CD14-positive monocyte (primary cell): ENCODE measurements around the gene OR51V1. TPM values are rescaled to one million over a fixed set of nuclear protein-coding genes. Genes with fewer than 3 reads are reported as not detected.

ENCODE experiments used
- DNase-seq, 3 donors: peaks; one replicate each; pipeline ENCODE4 v3.0.0-alpha.2; 2011 to 2022
- H2AFZ ChIP-seq: 2 replicates; pipeline ENCODE4 v1.6.0; 2012; ENCODE audit warnings: mild to moderate bottlenecking, low read depth, low read length, inconsistent platforms; ENCODE audit not compliant: insufficient read depth, poor library complexity, severe bottlenecking
- H3K27ac ChIP-seq, 2 donors: 1 replicate in 1 of 2; 2 replicates in 1 of 2; pipeline ENCODE4 v1.5.1; 2012 to 2013; ENCODE audit warnings: low read length in 2 of 2, control low read depth in 1 of 2, inconsistent platforms in 1 of 2, low read depth in 1 of 2, mild to moderate bottlenecking in 1 of 2
- H3K27me3 ChIP-seq, 2 donors: one replicate each; pipeline versions ENCODE4 v1.6.0 to v1.6.1; 2011 to 2013; ENCODE audit warnings: low read length in 2 of 2; ENCODE audit not compliant: control insufficient read depth in 2 of 2, insufficient read depth in 2 of 2
- H3K36me3 ChIP-seq, 2 donors: replicated peaks in 1 of 2; 1 replicate in 1 of 2; 2 replicates in 1 of 2; pipeline versions ENCODE4 v1.5.1 to v1.6.1; 2012 to 2013; ENCODE audit warnings: low read length in 2 of 2, control low read depth in 1 of 2, inconsistent platforms in 1 of 2, mild to moderate bottlenecking in 1 of 2; ENCODE audit not compliant: insufficient read depth in 2 of 2, control insufficient read depth in 1 of 2
- H3K4me1 ChIP-seq, 2 donors: 1 replicate in 1 of 2; 2 replicates in 1 of 2; pipeline versions ENCODE4 v1.5.1 to v1.6.1; 2012 to 2013; ENCODE audit warnings: low read length in 2 of 2, control low read depth in 1 of 2, inconsistent platforms in 1 of 2, mild to moderate bottlenecking in 1 of 2, moderate library complexity in 1 of 2; ENCODE audit not compliant: insufficient read depth in 2 of 2, control insufficient read depth in 1 of 2
- H3K4me2 ChIP-seq: replicated peaks from 2 replicates; pipeline ENCODE3; 2012; ENCODE audit warnings: low read length, moderate library complexity, mild to moderate bottlenecking; ENCODE audit not compliant: poor library complexity, severe bottlenecking; ENCODE audit errors: extremely low read depth
- H3K4me3 ChIP-seq, 3 experiments: fragments of 200-600 bp in 1 of 3; sonication (generic) in 1 of 3; replicated peaks in 1 of 3; 1 replicate in 2 of 3; 2 replicates in 1 of 3; pipeline ENCODE4 v1.5.1; 2011 to 2013; ENCODE audit warnings: low read length in 3 of 3, mild to moderate bottlenecking in 3 of 3, control low read depth in 2 of 3, low read depth in 2 of 3, inconsistent platforms in 1 of 3, moderate library complexity in 1 of 3
- H3K79me2 ChIP-seq: 2 replicates; pipeline ENCODE4 v1.6.0; 2012; ENCODE audit warnings: mild to moderate bottlenecking, control low read depth, inconsistent platforms, low read length, moderate library complexity; ENCODE audit not compliant: insufficient read depth
- H3K9ac ChIP-seq: 2 replicates; pipeline ENCODE4 v1.6.0; 2017; ENCODE audit warnings: low read length, mild to moderate bottlenecking; ENCODE audit not compliant: insufficient read depth, poor library complexity, severe bottlenecking
- H3K9me3 ChIP-seq, 2 donors: replicated peaks in 1 of 2; 1 replicate in 1 of 2; 2 replicates in 1 of 2; pipeline versions ENCODE4 v1.5.1 to v1.6.1; 2012 to 2013; ENCODE audit warnings: low read length in 2 of 2, control low read depth in 1 of 2; ENCODE audit not compliant: control insufficient read depth in 1 of 2, insufficient read depth in 1 of 2
- H4K20me1 ChIP-seq: 2 replicates; pipeline ENCODE4 v1.6.0; 2012; ENCODE audit warnings: mild to moderate bottlenecking, low read length, control low read depth, moderate library complexity; ENCODE audit not compliant: insufficient read depth
- H3K27ac Mint-ChIP-seq, 7 donors: one replicate each; pipeline ENCODE4 v1.8.0; 2020; ENCODE audit warnings: mild to moderate bottlenecking in 7 of 7, mixed read lengths in 7 of 7, moderate library complexity in 6 of 7, inconsistent platforms in 2 of 7
- H3K27me3 Mint-ChIP-seq, 3 donors: one replicate each; pipeline ENCODE4 v1.8.0; 2021 to 2022; ENCODE audit warnings: low read depth in 3 of 3, mild to moderate bottlenecking in 3 of 3, mixed read lengths in 3 of 3, moderate library complexity in 3 of 3, inconsistent platforms in 1 of 3
- H3K36me3 Mint-ChIP-seq, 2 donors: one replicate each; pipeline ENCODE4 v1.8.0; 2020; ENCODE audit warnings: mixed read lengths in 2 of 2, inconsistent platforms in 1 of 2, mild to moderate bottlenecking in 1 of 2
- H3K4me1 Mint-ChIP-seq: one replicate; pipeline ENCODE4 v1.8.0; 2020; ENCODE audit warnings: mild to moderate bottlenecking, mixed read lengths
- H3K4me3 Mint-ChIP-seq, 2 donors: one replicate each; pipeline ENCODE4 v1.8.0; 2020; ENCODE audit warnings: mild to moderate bottlenecking in 2 of 2, mixed read lengths in 2 of 2, moderate library complexity in 1 of 2
- H3K9me3 Mint-ChIP-seq, 7 donors: one replicate each; pipeline ENCODE4 v1.8.0; 2020 to 2022; ENCODE audit warnings: mixed read lengths in 7 of 7, mild to moderate bottlenecking in 6 of 7, moderate library complexity in 6 of 7, inconsistent platforms in 2 of 7
- CTCF ChIP-seq: fragments of 200-600 bp; IDR thresholded peaks from one replicate; pipeline ENCODE4 v1.8.0; 2022; ENCODE audit warnings: antibody characterized with exemption, mild to moderate bottlenecking
- WGBS: methylation state at CpG from one replicate; pipeline ENCODE4 v1.1.5; 2013; ENCODE audit warnings: missing lambda C conversion rate; ENCODE audit not compliant: insufficient coverage; 5-methylcytosine and 5-hydroxymethylcytosine counted together
- intact Hi-C, 2 donors: fragments of 100-400 bp; cut with micrococcal nuclease; formaldehyde crosslinking; loops; one replicate each; pipeline versions ENCODE4 v1.15.0 to v1.15.1; 2023
- polyA plus RNA-seq, 3 donors: library from polyadenylated mRNA; depleted of rRNA in 1 of 3; unstranded in 2 of 3; stranded (reverse) in 1 of 3; fragments of 300-500 nt in 2 of 3; fragments of >200 nt in 1 of 3; fragmentation: Illumina TruSeq in 2 of 3; gene quantifications; 1 replicate in 2 of 3; 2 replicates in 1 of 3; pipeline ENCODE4 v1.2.3, GENCODE V29; 2012 to 2021

OR51V1 gene
- polyA plus RNA-seq, 3 donors = not detected

GRCh38 chr11:5223686-5224085 lies 23.2 kb upstream of the OR51V1 start:
- Mint-ChIP-seq H3K4me1 (no peaks in the 10 kb centered on the region), H3K27me3 (peaks cover 0 to 2% (median 0%) of the 10 kb centered on the region in 3 donors), H3K9me3 (peaks cover 3 to 13% (median 7%) of the 10 kb centered on the region in 7 donors), H3K36me3 (no peaks in the 10 kb centered on the region), H3K27ac (no peak overlapping the region), H3K4me3 (no peak overlapping the region)
- no peaks in the 10 kb centered on the region for H3K4me1 ChIP-seq
- no peaks in the 10 kb centered on the region for H3K36me3 ChIP-seq
- no peaks in the 10 kb centered on the region for H4K20me1 ChIP-seq
- no peak for DNase-seq
- no peak overlapping the region for H3K27ac ChIP-seq
- no peak overlapping the region for H3K4me3 ChIP-seq
- H3K9me3 ChIP-seq = no peaks in the 10 kb centered on the region
- no peak overlapping the region for H3K9ac ChIP-seq
- TF ChIP-seq CTCF = no peak
- no peak overlapping the region for H2AFZ ChIP-seq
- H3K27me3 ChIP-seq = no peaks in the 10 kb centered on the region
- no peak overlapping the region for H3K4me2 ChIP-seq
- no peaks in the 10 kb centered on the region for H3K79me2 ChIP-seq
- WGBS = 80% methylated on average over 1 of the region's 1 CpG
- intact Hi-C loops = no loop called here

GRCh38 chr11:5223146-5223545 lies 22.7 kb upstream of the OR51V1 start:
- H3K27ac ChIP-seq = no peak overlapping the region
- Mint-ChIP-seq H3K4me1 (no peaks in the 10 kb centered on the region), H3K4me3 (no peak overlapping the region), H3K9me3 (peaks cover 3 to 14% (median 7%) of the 10 kb centered on the region in 7 donors), H3K27ac (no peak overlapping the region), H3K27me3 (peaks cover 0 to 2% (median 0%) of the 10 kb centered on the region in 3 donors), H3K36me3 (no peaks in the 10 kb centered on the region)
- intact Hi-C loops = no loop called here
- H3K4me1 ChIP-seq = no peaks in the 10 kb centered on the region
- DNase-seq = no peak
- no peaks in the 10 kb centered on the region for H4K20me1 ChIP-seq
- H3K9me3 ChIP-seq = no peaks in the 10 kb centered on the region
- H3K36me3 ChIP-seq = no peaks in the 10 kb centered on the region
- no peak for TF ChIP-seq CTCF
- no peak overlapping the region for H3K9ac ChIP-seq
- H3K79me2 ChIP-seq = no peaks in the 10 kb centered on the region
- H3K27me3 ChIP-seq = no peaks in the 10 kb centered on the region
- H2AFZ ChIP-seq = no peak overlapping the region
- 100% methylated on average over 6 of the region's 6 CpGs for WGBS
- H3K4me3 ChIP-seq = no peak overlapping the region
- no peak overlapping the region for H3K4me2 ChIP-seq
